A673 (cell line): ENCODE measurements around the gene SEC14L6. TPM values are rescaled to one million over a fixed set of nuclear protein-coding genes. Genes with fewer than 3 reads are reported as not detected.

Experiments used
- BruUV-seq: library from RNA; stranded (reverse); fragments of 400-500 nt; replicated peaks from 2 replicates; lab custom pipeline; 2021; lab: Mats Ljungman, UMichigan
- CTCF ChIA-PET: fragments of 300-600 bp; sonication (Branson Sonifier 250); formaldehyde crosslinking; loops from one replicate; lab custom pipeline; 2022; ENCODE audit warnings: antibody characterized with exemption; lab: Charles Lee
- POLR2A ChIA-PET: fragments of 300-600 bp; sonication (Branson Sonifier 250); formaldehyde crosslinking; loops from one replicate; lab custom pipeline; 2022; ENCODE audit warnings: antibody characterized with exemption; ENCODE audit not compliant: low non-redundant PET; lab: Charles Lee
- DNase-seq: peaks from one replicate; pipeline ENCODE4 v3.0.0-alpha.2; 2015; ENCODE audit warnings: low spot score
- H3K27ac ChIP-seq: fragments of 200-600 bp; sonication (generic); 2 replicates; pipeline ENCODE4 v1.5.1; 2016; ENCODE audit warnings: mixed run types, low read depth, mild to moderate bottlenecking, mixed read lengths, antibody characterized with exemption, low read length; ENCODE audit not compliant: poor library complexity, severe bottlenecking
- H3K27me3 ChIP-seq: fragments of 200-600 bp; sonication (generic); replicated peaks from 2 replicates; pipeline ENCODE4 v1.6.1; 2017; ENCODE audit warnings: mixed run types, low read depth, mild to moderate bottlenecking, mixed read lengths, antibody characterized with exemption, low read length; ENCODE audit not compliant: insufficient read depth, poor library complexity
- H3K36me3 ChIP-seq: fragments of 200-600 bp; sonication (generic); 2 replicates; pipeline ENCODE4 v1.6.1; 2016; ENCODE audit warnings: mixed run types, mild to moderate bottlenecking, mixed read lengths, antibody characterized with exemption, low read length; ENCODE audit not compliant: insufficient read depth, poor library complexity, severe bottlenecking
- H3K4me1 ChIP-seq: fragments of 200-600 bp; sonication (generic); 2 replicates; pipeline ENCODE4 v1.6.1; 2017; ENCODE audit warnings: mixed run types, mild to moderate bottlenecking, mixed read lengths, antibody characterized with exemption, low read length; ENCODE audit not compliant: insufficient read depth, poor library complexity, severe bottlenecking
- H3K4me3 ChIP-seq: fragments of 200-600 bp; sonication (generic); 2 replicates; pipeline ENCODE4 v1.5.1; 2016; ENCODE audit warnings: low read depth, mixed run types, mild to moderate bottlenecking, mixed read lengths, low read length; ENCODE audit not compliant: poor library complexity, severe bottlenecking
- H3K9me3 ChIP-seq: fragments of 200-600 bp; sonication (generic); 2 replicates; pipeline ENCODE4 v1.6.1; 2016; ENCODE audit warnings: mixed run types, low read depth, mild to moderate bottlenecking, mixed read lengths, antibody characterized with exemption, low read length; ENCODE audit not compliant: poor library complexity, severe bottlenecking
- EZH2 ChIP-seq: fragments of 200-600 bp; sonication (generic); IDR thresholded peaks from 2 replicates; pipeline ENCODE4 v1.6.1; 2017; ENCODE audit warnings: borderline replicate concordance, low read depth, mild to moderate bottlenecking, mixed read lengths, antibody characterized with exemption, low read length; ENCODE audit not compliant: poor library complexity, severe bottlenecking
- intact Hi-C: fragments of 100-400 bp; cut with micrococcal nuclease; formaldehyde crosslinking; loops from one replicate; pipeline ENCODE4 v1.10.0; 2022; ENCODE audit not compliant: unreplicated experiment
- total RNA-seq: library from RNA; stranded (reverse); gene quantifications from 2 replicates; pipeline ENCODE4 v1.2.3, GENCODE V29; 2021
- TF ChIP-seq, protein P1 (sequence below): fragments of 300-800, 200-600 bp; sonication (generic); conservative IDR thresholded peaks from 2 replicates; pipeline ENCODE4 v1.5.1; 2017; ENCODE audit warnings: low read depth, mild to moderate bottlenecking, antibody characterized with exemption, low read length, moderate library complexity, mixed read lengths

SEC14L6 gene
- total RNA-seq, 1 experiment from 2014 or later: not detected

DNA sequence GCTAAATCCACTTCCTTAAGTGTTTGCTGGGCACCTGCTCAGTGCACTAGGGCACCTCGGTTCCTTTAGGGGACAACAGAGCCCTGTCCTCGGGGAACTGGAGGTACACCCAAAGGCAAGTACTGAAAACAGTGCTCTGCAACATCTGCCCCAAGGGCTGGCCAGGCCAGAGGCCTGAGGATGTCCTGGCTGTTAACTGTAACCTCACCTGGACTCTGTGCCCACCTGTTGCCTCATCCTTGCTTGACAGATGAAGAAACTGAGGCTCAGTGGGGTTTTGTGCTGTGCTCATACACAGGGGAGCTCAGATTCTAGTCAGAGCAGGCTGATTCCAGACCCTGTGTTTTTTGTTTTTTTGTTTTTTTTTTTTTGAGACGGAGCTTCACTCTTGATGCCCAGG lies 43.6 kb downstream of the SEC14L6 start:
- peaks cover 12% of the 10 kb centered on the region for H3K27me3 ChIP-seq
- TF ChIP-seq, protein P1, sequence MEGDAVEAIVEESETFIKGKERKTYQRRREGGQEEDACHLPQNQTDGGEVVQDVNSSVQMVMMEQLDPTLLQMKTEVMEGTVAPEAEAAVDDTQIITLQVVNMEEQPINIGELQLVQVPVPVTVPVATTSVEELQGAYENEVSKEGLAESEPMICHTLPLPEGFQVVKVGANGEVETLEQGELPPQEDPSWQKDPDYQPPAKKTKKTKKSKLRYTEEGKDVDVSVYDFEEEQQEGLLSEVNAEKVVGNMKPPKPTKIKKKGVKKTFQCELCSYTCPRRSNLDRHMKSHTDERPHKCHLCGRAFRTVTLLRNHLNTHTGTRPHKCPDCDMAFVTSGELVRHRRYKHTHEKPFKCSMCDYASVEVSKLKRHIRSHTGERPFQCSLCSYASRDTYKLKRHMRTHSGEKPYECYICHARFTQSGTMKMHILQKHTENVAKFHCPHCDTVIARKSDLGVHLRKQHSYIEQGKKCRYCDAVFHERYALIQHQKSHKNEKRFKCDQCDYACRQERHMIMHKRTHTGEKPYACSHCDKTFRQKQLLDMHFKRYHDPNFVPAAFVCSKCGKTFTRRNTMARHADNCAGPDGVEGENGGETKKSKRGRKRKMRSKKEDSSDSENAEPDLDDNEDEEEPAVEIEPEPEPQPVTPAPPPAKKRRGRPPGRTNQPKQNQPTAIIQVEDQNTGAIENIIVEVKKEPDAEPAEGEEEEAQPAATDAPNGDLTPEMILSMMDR: no peak
- no peak for TF ChIP-seq EZH2
- no peaks in the 10 kb centered on the region for H3K4me1 ChIP-seq
- ChIA-PET POLR2A (no interaction called here), CTCF (no interaction called here)
- no peak overlapping the region for H3K4me3 ChIP-seq
- DNase-seq: no peak
- intact Hi-C loops: no loop called here
- no peaks in the 10 kb centered on the region for H3K36me3 ChIP-seq
- H3K27ac ChIP-seq: no peak overlapping the region
- BruUV-seq: no TSS peak
- H3K9me3 ChIP-seq: no peaks in the 10 kb centered on the region

DNA sequence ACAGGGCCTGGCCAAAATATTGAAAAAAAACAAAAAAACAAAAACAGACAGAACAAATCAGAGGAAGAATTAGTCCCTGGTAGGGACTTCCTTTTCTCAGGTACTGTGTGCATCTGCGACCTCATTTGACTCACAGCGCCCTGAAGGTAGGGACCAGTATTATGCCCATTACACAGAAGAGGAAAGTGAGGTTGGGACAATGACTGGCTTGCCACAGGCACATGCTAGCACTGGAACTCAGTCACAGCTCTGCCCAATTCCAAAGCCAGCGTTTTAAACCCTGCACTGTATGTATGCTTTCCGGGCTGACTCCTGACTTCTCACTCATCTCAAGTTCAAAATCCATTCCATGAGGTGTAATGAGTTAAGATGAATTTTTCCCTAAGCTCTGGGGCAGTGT lies 44.4 kb downstream of the SEC14L6 start:
- no peak for DNase-seq
- H3K27me3 ChIP-seq: peaks cover 12% of the 10 kb centered on the region
- H3K9me3 ChIP-seq: no peaks in the 10 kb centered on the region
- intact Hi-C loops: no loop called here
- no peaks in the 10 kb centered on the region for H3K4me1 ChIP-seq
- no peak overlapping the region for H3K4me3 ChIP-seq
- ChIA-PET POLR2A (no interaction called here), CTCF (no interaction called here)
- no TSS peak for BruUV-seq
- H3K27ac ChIP-seq: no peak overlapping the region
- no peaks in the 10 kb centered on the region for H3K36me3 ChIP-seq
- TF ChIP-seq, protein P1: no peak
- no peak for TF ChIP-seq EZH2

DNA sequence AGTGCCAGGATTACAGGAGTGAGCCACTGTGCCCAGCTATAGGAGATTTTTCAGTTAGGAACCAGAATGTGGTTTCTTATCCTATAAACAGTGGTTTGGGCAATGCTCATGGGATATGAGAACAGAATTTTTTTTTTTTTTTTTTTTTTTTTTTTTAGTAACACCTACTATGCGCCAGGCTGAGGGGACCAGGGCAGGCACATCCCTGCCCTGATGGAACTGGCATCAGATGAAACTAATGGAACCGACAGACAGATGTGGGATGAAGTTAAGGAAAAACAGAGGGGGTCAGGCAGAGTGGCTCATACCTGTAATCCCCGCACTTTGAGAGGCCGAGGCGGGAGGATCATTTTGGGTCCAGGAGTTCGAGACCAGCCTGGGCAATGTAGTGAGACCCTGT lies 45.9 kb downstream of the SEC14L6 start:
- DNase-seq: no peak
- Histone ChIP-seq H3K36me3 (no peaks in the 10 kb centered on the region), H3K4me3 (no peak overlapping the region), H3K27me3 (peaks cover 11% of the 10 kb centered on the region), H3K27ac (no peak overlapping the region), H3K9me3 (no peaks in the 10 kb centered on the region), H3K4me1 (no peaks in the 10 kb centered on the region)
- ChIA-PET POLR2A (interaction anchor here (0.6 kb wide), 1 partner anchor 82 kb away, joined by 7 read pairs; no protein-coding TSS in a partner anchor), CTCF (no interaction called here)
- intact Hi-C loops: no loop called here
- BruUV-seq: no TSS peak
- TF ChIP-seq, protein P1: no peak
- no peak for TF ChIP-seq EZH2
